Activated CD8-positive, alpha-beta T cell treated with anti-CD3 and anti-CD28 coated beads, Interleukin-2, amount 10 ng/mL, durations not matched to agents 7 days and 5 days (primary cell): ENCODE results near the gene FHOD3. TPM values are rescaled to one million over a fixed set of nuclear protein-coding genes. Genes with fewer than 3 reads are reported as not detected.
"Not testable (repeated sequence)": the region's sequence is repeated elsewhere in the genome, so short reads cannot be mapped to it uniquely, and the experiment has no call there.

Experiments used
- ATAC-seq: fragments of 150-1000 bp; cut with Tn5 transposase; one replicate; pipeline ENCODE4 v1.10.0; 2021; ENCODE audit warnings: moderate library complexity
- CTCF ChIA-PET: fragments of 350-600 bp; sonication (Branson Sonifier 250); formaldehyde crosslinking; loops from one replicate; lab custom pipeline; 2021; ENCODE audit warnings: antibody characterized with exemption; lab: Charles Lee
- POLR2A ChIA-PET: fragments of 350-600 bp; sonication (Branson Sonifier 250); formaldehyde crosslinking; loops from one replicate; lab custom pipeline; 2021; ENCODE audit warnings: antibody characterized with exemption; lab: Charles Lee
- DNase-seq: peaks from one replicate; pipeline ENCODE4 v3.0.0-alpha.2; 2020
- H3K27ac Mint-ChIP-seq: one replicate; pipeline ENCODE4 v1.8.0; 2021; ENCODE audit warnings: mild to moderate bottlenecking, mixed read lengths
- H3K27me3 Mint-ChIP-seq: one replicate; pipeline ENCODE4 v1.8.0; 2021; ENCODE audit warnings: low read depth, mixed read lengths
- H3K36me3 Mint-ChIP-seq: one replicate; pipeline ENCODE4 v1.8.0; 2021; ENCODE audit warnings: low read depth, mixed read lengths
- H3K4me1 Mint-ChIP-seq: one replicate; pipeline ENCODE4 v1.8.0; 2021; ENCODE audit warnings: low read depth, mixed read lengths
- H3K4me3 Mint-ChIP-seq: one replicate; pipeline ENCODE4 v1.8.0; 2021; ENCODE audit warnings: mild to moderate bottlenecking, mixed read lengths
- H3K9me3 Mint-ChIP-seq: one replicate; pipeline ENCODE4 v1.8.0; 2022; ENCODE audit warnings: mixed read lengths; ENCODE audit not compliant: insufficient read depth
- total RNA-seq, 2 experiments: library from RNA; stranded (reverse); gene quantifications; one replicate each; pipeline ENCODE4 v1.2.3, GENCODE V29; 2021

Gene FHOD3
- total RNA-seq, 2 experiments from 2014 or later: not detected

- H3K36me3 Mint-ChIP-seq: no peaks in the 10 kb centered on the region
- H3K4me3 Mint-ChIP-seq: no peak overlapping the region
- ATAC-seq: no peak
- H3K9me3 Mint-ChIP-seq: no peaks in the 10 kb centered on the region
- ChIA-PET CTCF (no interaction called here), POLR2A (no interaction called here)
- no peak for DNase-seq
- H3K27me3 Mint-ChIP-seq: peaks cover 4% of the 10 kb centered on the region
- H3K4me1 Mint-ChIP-seq: no peaks in the 10 kb centered on the region
- no peak overlapping the region for H3K27ac Mint-ChIP-seq
Observed at GRCh38 chr18:36759167-36759776, 461.8 kb downstream of the FHOD3 start.

- ChIA-PET CTCF (no interaction called here), POLR2A (no interaction called here)
- DNase-seq (no peak), ATAC-seq (no peak)
- H3K27me3 Mint-ChIP-seq: peaks cover 2% of the 10 kb centered on the region
- H3K27ac Mint-ChIP-seq: no peak overlapping the region
- no peak overlapping the region for H3K4me3 Mint-ChIP-seq
- H3K4me1 Mint-ChIP-seq: no peaks in the 10 kb centered on the region
- no peaks in the 10 kb centered on the region for H3K36me3 Mint-ChIP-seq
- no peaks in the 10 kb centered on the region for H3K9me3 Mint-ChIP-seq
Observed at GRCh38 chr18:36760598-36760997, 463.1 kb downstream of the FHOD3 start.

- no peak for DNase-seq
- Mint-ChIP-seq H3K4me1 (no peaks in the 10 kb centered on the region), H3K9me3 (no peaks in the 10 kb centered on the region), H3K36me3 (no peaks in the 10 kb centered on the region), H3K27me3 (peaks cover under 1% of the 10 kb centered on the region), H3K27ac (no peak overlapping the region), H3K4me3 (no peak overlapping the region)
- ATAC-seq: no peak
- POLR2A ChIA-PET: no interaction called here
- CTCF ChIA-PET: no interaction called here
Observed at GRCh38 chr18:36761186-36761698, 463.7 kb downstream of the FHOD3 start.

GRCh38 chr18:36762074-36762473 lies 464.6 kb downstream of the FHOD3 start:
- no peak overlapping the region for H3K4me3 Mint-ChIP-seq
- ChIA-PET CTCF (no interaction called here), POLR2A (no interaction called here)
- no peaks in the 10 kb centered on the region for H3K36me3 Mint-ChIP-seq
- H3K4me1 Mint-ChIP-seq: no peaks in the 10 kb centered on the region
- no peaks in the 10 kb centered on the region for H3K9me3 Mint-ChIP-seq
- no peak for DNase-seq
- no peak for ATAC-seq
- H3K27me3 Mint-ChIP-seq: no peaks in the 10 kb centered on the region
- H3K27ac Mint-ChIP-seq: no peak overlapping the region

- H3K36me3 Mint-ChIP-seq, H3K27ac Mint-ChIP-seq, H3K27me3 Mint-ChIP-seq, ATAC-seq, H3K4me3 Mint-ChIP-seq, DNase-seq, CTCF ChIA-PET, H3K9me3 Mint-ChIP-seq, POLR2A ChIA-PET, H3K4me1 Mint-ChIP-seq: not testable (repeated sequence)
Observed at GRCh38 chr18:36762965-36763364, 465.5 kb downstream of the FHOD3 start.

GRCh38 chr18:36766836-36767235 lies 469.3 kb downstream of the FHOD3 start:
- H3K27me3 Mint-ChIP-seq: peaks cover 2% of the 10 kb centered on the region
- DNase-seq: no peak
- POLR2A ChIA-PET: no interaction called here
- H3K9me3 Mint-ChIP-seq: no peaks in the 10 kb centered on the region
- no peak for ATAC-seq
- H3K4me3 Mint-ChIP-seq: no peak overlapping the region
- no peak overlapping the region for H3K27ac Mint-ChIP-seq
- no peaks in the 10 kb centered on the region for H3K36me3 Mint-ChIP-seq
- peaks cover 8% of the 10 kb centered on the region for H3K4me1 Mint-ChIP-seq
- CTCF ChIA-PET: no interaction called here

GRCh38 chr18:36769172-36769571 lies 471.7 kb downstream of the FHOD3 start:
- POLR2A ChIA-PET: no interaction called here
- no peaks in the 10 kb centered on the region for H3K9me3 Mint-ChIP-seq

GRCh38 chr18:36769611-36770314 lies 472.2 kb downstream of the FHOD3 start:
- H3K9me3 Mint-ChIP-seq: no peaks in the 10 kb centered on the region
- H3K4me1 Mint-ChIP-seq: peaks cover 12% of the 10 kb centered on the region
- peaks cover 2% of the 10 kb centered on the region for H3K27me3 Mint-ChIP-seq
- H3K4me3 Mint-ChIP-seq: no peak overlapping the region
- CTCF ChIA-PET: no interaction called here
- DNase-seq (peak; percentile 24), ATAC-seq (no peak)
- no peaks in the 10 kb centered on the region for H3K36me3 Mint-ChIP-seq
- POLR2A ChIA-PET: no interaction called here
- H3K27ac Mint-ChIP-seq: no peak overlapping the region

More at GRCh38 chr18:36769172-36769571, 471.7 kb downstream of the FHOD3 start:
- Mint-ChIP-seq H3K4me1 (peaks cover 12% of the 10 kb centered on the region), H3K27me3 (peaks cover 2% of the 10 kb centered on the region), H3K4me3 (no peak overlapping the region), H3K36me3 (no peaks in the 10 kb centered on the region), H3K27ac (no peak overlapping the region)
- ATAC-seq (no peak), DNase-seq (no peak)
- CTCF ChIA-PET: no interaction called here

GRCh38 chr18:36770315-36770946 lies 472.9 kb downstream of the FHOD3 start:
- POLR2A ChIA-PET: no interaction called here
- ATAC-seq: no peak
- CTCF ChIA-PET: no interaction called here
- Mint-ChIP-seq H3K9me3 (no peaks in the 10 kb centered on the region), H3K27ac (no peak overlapping the region), H3K4me3 (no peak overlapping the region), H3K4me1 (peaks cover 12% of the 10 kb centered on the region), H3K27me3 (peaks cover 2% of the 10 kb centered on the region), H3K36me3 (no peaks in the 10 kb centered on the region)
- DNase-seq: no peak

GRCh38 chr18:36771245-36771644 lies 473.7 kb downstream of the FHOD3 start:
- ATAC-seq (no peak), DNase-seq (no peak)
- peaks cover 12% of the 10 kb centered on the region for H3K4me1 Mint-ChIP-seq
- peaks cover 2% of the 10 kb centered on the region for H3K27me3 Mint-ChIP-seq
- H3K27ac Mint-ChIP-seq: no peak overlapping the region
- no peaks in the 10 kb centered on the region for H3K9me3 Mint-ChIP-seq
- H3K36me3 Mint-ChIP-seq: no peaks in the 10 kb centered on the region
- POLR2A ChIA-PET: no interaction called here
- H3K4me3 Mint-ChIP-seq: no peak overlapping the region
- CTCF ChIA-PET: no interaction called here

GRCh38 chr18:36772241-36772723 lies 474.8 kb downstream of the FHOD3 start:
- CTCF ChIA-PET: no interaction called here

GRCh38 chr18:36775396-36775795 lies 477.9 kb downstream of the FHOD3 start:
- Mint-ChIP-seq H3K36me3 (peaks cover 10% of the 10 kb centered on the region), H3K4me3 (no peak overlapping the region), H3K9me3 (no peaks in the 10 kb centered on the region), H3K27ac (no peak overlapping the region), H3K27me3 (no peaks in the 10 kb centered on the region), H3K4me1 (peaks cover 12% of the 10 kb centered on the region)
- ATAC-seq: no peak
- DNase-seq: no peak
- CTCF ChIA-PET: no interaction called here
- POLR2A ChIA-PET: no interaction called here

More at GRCh38 chr18:36772241-36772723, 474.8 kb downstream of the FHOD3 start:
- POLR2A ChIA-PET: no interaction called here
- H3K4me3 Mint-ChIP-seq: no peak overlapping the region
- no peak for DNase-seq
- no peak for ATAC-seq
- no peaks in the 10 kb centered on the region for H3K36me3 Mint-ChIP-seq
- peaks cover 12% of the 10 kb centered on the region for H3K4me1 Mint-ChIP-seq
- no peaks in the 10 kb centered on the region for H3K9me3 Mint-ChIP-seq
- no peak overlapping the region for H3K27ac Mint-ChIP-seq
- peaks cover 2% of the 10 kb centered on the region for H3K27me3 Mint-ChIP-seq
